Panc1 (cell line): Measurements from ENCODE around the gene UBE2E2. TPM values are rescaled to one million over a fixed set of nuclear protein-coding genes. Genes with fewer than 3 reads are reported as not detected.

Experiments
- ATAC-seq: fragments of 200-7000 bp; cut with Tn5 transposase; 2 replicates; pipeline ENCODE4 v1.9.1; 2020; ENCODE audit warnings: mild to moderate bottlenecking, moderate library complexity
- BruUV-seq: library from RNA; stranded (reverse); fragments of 400-500 nt; replicated peaks from 2 replicates; lab custom pipeline; 2021; lab: Mats Ljungman, UMichigan
- CTCF ChIA-PET: fragments of 300-600 bp; sonication (Branson Sonifier 250); formaldehyde crosslinking; loops from one replicate; lab custom pipeline; 2022; ENCODE audit warnings: antibody characterized with exemption; lab: Charles Lee
- POLR2A ChIA-PET: fragments of 300-600 bp; sonication (Branson Sonifier 250); formaldehyde crosslinking; loops from one replicate; lab custom pipeline; 2022; ENCODE audit warnings: antibody characterized with exemption; lab: Charles Lee
- DNase-seq: peaks from one replicate; pipeline ENCODE4 v3.0.0-alpha.2; 2010; ENCODE audit warnings: low read depth, low spot score
- H3K27ac ChIP-seq: 2 replicates; pipeline ENCODE4 v1.5.1; 2011; ENCODE audit warnings: mild to moderate bottlenecking, low read length, inconsistent platforms
- H3K27me3 ChIP-seq: fragments of 200-500 bp; sonication (Bioruptor generic); 2 replicates; pipeline ENCODE4 v1.6.0; 2014; ENCODE audit warnings: low read length, inconsistent platforms; ENCODE audit not compliant: control insufficient read depth, insufficient read depth
- H3K36me3 ChIP-seq: fragments of 200-500 bp; sonication (Bioruptor generic); 2 replicates; pipeline ENCODE4 v1.5.1; 2014; ENCODE audit warnings: inconsistent platforms, mild to moderate bottlenecking, low read length, moderate library complexity; ENCODE audit not compliant: control insufficient read depth, insufficient read depth
- H3K4me1 ChIP-seq: 2 replicates; pipeline ENCODE4 v1.5.1; 2011; ENCODE audit warnings: inconsistent platforms, mild to moderate bottlenecking, low read length, moderate library complexity; ENCODE audit not compliant: control insufficient read depth, insufficient read depth
- H3K4me3 ChIP-seq, 2 experiments: 2 replicates each; pipeline ENCODE4 v1.5.1; 2011 to 2012; ENCODE audit warnings: low read depth in 2 of 2, low read length in 2 of 2, mild to moderate bottlenecking in 2 of 2, inconsistent platforms in 1 of 2, moderate library complexity in 1 of 2
- H3K9me3 ChIP-seq: fragments of 200-500 bp; sonication (Bioruptor generic); 2 replicates; pipeline ENCODE4 v1.5.1; 2014; ENCODE audit warnings: low read depth, mild to moderate bottlenecking, inconsistent platforms, low read length, moderate library complexity; ENCODE audit not compliant: control insufficient read depth, insufficient read depth
- CTCF ChIP-seq: fragments of 450-650 bp; IDR thresholded peaks from 2 replicates; pipeline ENCODE4 v1.5.1; 2017; ENCODE audit warnings: mild to moderate bottlenecking
- POLR2AphosphoS5 ChIP-seq: IDR thresholded peaks from 2 replicates; pipeline ENCODE4 v1.6.1; 2012; ENCODE audit warnings: mild to moderate bottlenecking, low read depth, low read length, moderate library complexity
- REST ChIP-seq, 2 experiments: IDR thresholded peaks; 2 replicates each; pipeline ENCODE4 v1.6.1; 2011 to 2012; ENCODE audit warnings: low read depth in 2 of 2, control low read depth in 1 of 2, low read length in 1 of 2, mild to moderate bottlenecking in 1 of 2, moderate library complexity in 1 of 2; ENCODE audit not compliant: insufficient read depth in 1 of 2
- SIN3A ChIP-seq: IDR thresholded peaks from 2 replicates; pipeline ENCODE4 v1.6.1; 2012; ENCODE audit warnings: low read depth, mild to moderate bottlenecking, low read length, moderate library complexity, borderline replicate concordance; ENCODE audit not compliant: insufficient read depth
- TCF7L2 ChIP-seq: IDR thresholded peaks from 2 replicates; pipeline ENCODE4 v1.6.1; 2011; ENCODE audit warnings: mild to moderate bottlenecking, low read depth, low read length, inconsistent platforms
- in situ Hi-C: cut with HindIII; loops from 2 replicates; pipeline ENCODE4 v1.10.0; 2016; ENCODE audit warnings: low sequenced_read_pairs, low pct_unique_long_range_greater_than_20kb
- intact Hi-C: fragments of 100-400 bp; cut with micrococcal nuclease; formaldehyde crosslinking; loops from one replicate; pipeline ENCODE4 v1.10.0; 2022; ENCODE audit not compliant: unreplicated experiment
- total RNA-seq: library from RNA; stranded (reverse); gene quantifications from one replicate; pipeline ENCODE4 v1.2.1, GENCODE V29; 2021; ENCODE audit not compliant: unreplicated experiment

Gene UBE2E2
- total RNA-seq, 1 experiment from 2014 or later = 38.2 TPM

GRCh38 chr3:23319366-23320312 lies 116.5 kb downstream of the UBE2E2 start:
- H3K36me3 ChIP-seq = no peaks in the 10 kb centered on the region
- H3K4me3 ChIP-seq = no peak overlapping the region
- ChIA-PET POLR2A (no interaction called here), CTCF (no interaction called here)
- intact Hi-C loops (no loop called here), in situ Hi-C loops (no loop called here)
- H3K4me1 ChIP-seq = peaks cover under 1% of the 10 kb centered on the region; the same call in 1 of the 2 replicates
- DNase-seq = no peak
- TF ChIP-seq POLR2AphosphoS5 = no peak
- no peak for TF ChIP-seq CTCF
- no peak for TF ChIP-seq REST (IDR thresholded peaks at IDR 0.05; ENCODE audit: insufficient read depth in 1 of 2, low read depth in 2 of 2, low read length in 1 of 2)
- TF ChIP-seq SIN3A = no peak
- no peak for TF ChIP-seq TCF7L2
- no peak for ATAC-seq
- H3K27ac ChIP-seq = no peak overlapping the region
- BruUV-seq = no TSS peak
- H3K27me3 ChIP-seq = no peaks in the 10 kb centered on the region
- no peaks in the 10 kb centered on the region for H3K9me3 ChIP-seq

- CTCF ChIA-PET = no interaction called here
- Histone ChIP-seq H3K27me3 (no peaks in the 10 kb centered on the region), H3K4me3 (no peak overlapping the region), H3K36me3 (no peaks in the 10 kb centered on the region), H3K4me1 (peaks cover 5% of the 10 kb centered on the region), H3K9me3 (no peaks in the 10 kb centered on the region), H3K27ac (no peak overlapping the region)
- DNase-seq (no peak), ATAC-seq (no peak)
- BruUV-seq = no TSS peak
- POLR2A ChIA-PET = no interaction called here
- no peak for TF ChIP-seq POLR2AphosphoS5
- no peak for TF ChIP-seq SIN3A
- no peak for TF ChIP-seq CTCF
- TF ChIP-seq TCF7L2 = no peak
- no peak for TF ChIP-seq REST (IDR thresholded peaks at IDR 0.05; ENCODE audit: insufficient read depth in 1 of 2, low read depth in 2 of 2, low read length in 1 of 2)
- in situ Hi-C loops = no loop called here
- intact Hi-C loops = no loop called here
These were observed 117.8 kb downstream of the UBE2E2 start for GRCh38 chr3:23320586-23321570.
